Calu3 (cell line): Measurements from ENCODE around the gene METTL9. TPM values are rescaled to one million over a fixed set of nuclear protein-coding genes. Genes with fewer than 3 reads are reported as not detected.

Experiments
- BruUV-seq: library from RNA; stranded (reverse); fragments of 400-500 nt; replicated peaks from 2 replicates; lab custom pipeline; 2021; lab: Mats Ljungman, UMichigan
- CTCF ChIA-PET: fragments of 300-600 bp; sonication (Branson Sonifier 250); formaldehyde crosslinking; loops from one replicate; lab custom pipeline; 2022; ENCODE audit warnings: antibody characterized with exemption; lab: Charles Lee
- DNase-seq: peaks from one replicate; pipeline ENCODE4 v3.0.0; 2022
- H3K27ac Mint-ChIP-seq: one replicate; pipeline ENCODE4 v1.8.0; 2022; ENCODE audit warnings: mixed read lengths; ENCODE audit not compliant: unreplicated experiment
- H3K27me3 Mint-ChIP-seq: one replicate; pipeline ENCODE4 v1.8.0; 2022; ENCODE audit warnings: mixed read lengths; ENCODE audit not compliant: unreplicated experiment
- H3K36me3 Mint-ChIP-seq: one replicate; pipeline ENCODE4 v1.8.0; 2022; ENCODE audit warnings: mild to moderate bottlenecking, moderate library complexity, mixed read lengths; ENCODE audit not compliant: insufficient read depth, unreplicated experiment
- H3K4me1 Mint-ChIP-seq: one replicate; pipeline ENCODE4 v1.8.0; 2022; ENCODE audit warnings: mild to moderate bottlenecking, low read depth, mixed read lengths; ENCODE audit not compliant: unreplicated experiment
- H3K4me3 Mint-ChIP-seq: one replicate; pipeline ENCODE4 v1.8.0; 2022; ENCODE audit warnings: mild to moderate bottlenecking, low read depth, moderate library complexity, mixed read lengths; ENCODE audit not compliant: unreplicated experiment
- H3K9me3 Mint-ChIP-seq: one replicate; pipeline ENCODE4 v1.8.0; 2022; ENCODE audit warnings: low read depth, mixed read lengths; ENCODE audit not compliant: unreplicated experiment
- intact Hi-C: fragments of 100-400 bp; cut with micrococcal nuclease; formaldehyde crosslinking; loops from one replicate; pipeline ENCODE4 v1.10.0; 2022; ENCODE audit not compliant: unreplicated experiment
- total RNA-seq: library from RNA; stranded (reverse); gene quantifications from 2 replicates; pipeline ENCODE4 v1.2.3, GENCODE V29; 2022
- TF ChIP-seq, protein P1 (sequence below): fragments of 200-600 bp; IDR thresholded peaks from one replicate; pipeline ENCODE4 v1.8.0; 2022; ENCODE audit warnings: antibody characterized with exemption; ENCODE audit not compliant: unreplicated experiment

Gene METTL9
- total RNA-seq, 1 experiment from 2014 or later: 109 TPM

DNA sequence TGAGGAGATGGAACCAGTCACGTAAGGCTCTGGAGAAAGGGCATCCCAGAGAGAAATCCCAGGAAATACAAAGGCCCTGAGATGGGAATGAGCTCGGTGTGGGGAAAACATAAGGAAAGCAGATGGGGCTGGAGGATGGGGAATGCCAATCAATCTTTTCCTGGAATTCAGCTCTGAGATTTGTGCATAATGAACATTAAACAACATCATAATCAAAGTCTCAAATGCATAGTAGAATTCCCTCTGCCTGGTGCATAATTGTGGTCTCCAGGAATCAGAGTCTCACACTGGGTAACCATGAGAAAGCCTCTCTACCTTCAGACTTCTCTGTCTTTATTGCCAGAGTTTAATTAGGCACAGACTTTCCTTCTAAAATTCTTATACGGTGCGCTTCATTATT lies 95.2 kb downstream of the METTL9 start:
- Mint-ChIP-seq H3K9me3 (no peaks in the 10 kb centered on the region), H3K36me3 (no peaks in the 10 kb centered on the region), H3K27me3 (peaks cover 24% of the 10 kb centered on the region), H3K4me3 (no peak overlapping the region), H3K27ac (no peak overlapping the region), H3K4me1 (no peaks in the 10 kb centered on the region)
- TF ChIP-seq, protein P1, sequence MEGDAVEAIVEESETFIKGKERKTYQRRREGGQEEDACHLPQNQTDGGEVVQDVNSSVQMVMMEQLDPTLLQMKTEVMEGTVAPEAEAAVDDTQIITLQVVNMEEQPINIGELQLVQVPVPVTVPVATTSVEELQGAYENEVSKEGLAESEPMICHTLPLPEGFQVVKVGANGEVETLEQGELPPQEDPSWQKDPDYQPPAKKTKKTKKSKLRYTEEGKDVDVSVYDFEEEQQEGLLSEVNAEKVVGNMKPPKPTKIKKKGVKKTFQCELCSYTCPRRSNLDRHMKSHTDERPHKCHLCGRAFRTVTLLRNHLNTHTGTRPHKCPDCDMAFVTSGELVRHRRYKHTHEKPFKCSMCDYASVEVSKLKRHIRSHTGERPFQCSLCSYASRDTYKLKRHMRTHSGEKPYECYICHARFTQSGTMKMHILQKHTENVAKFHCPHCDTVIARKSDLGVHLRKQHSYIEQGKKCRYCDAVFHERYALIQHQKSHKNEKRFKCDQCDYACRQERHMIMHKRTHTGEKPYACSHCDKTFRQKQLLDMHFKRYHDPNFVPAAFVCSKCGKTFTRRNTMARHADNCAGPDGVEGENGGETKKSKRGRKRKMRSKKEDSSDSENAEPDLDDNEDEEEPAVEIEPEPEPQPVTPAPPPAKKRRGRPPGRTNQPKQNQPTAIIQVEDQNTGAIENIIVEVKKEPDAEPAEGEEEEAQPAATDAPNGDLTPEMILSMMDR: no peak
- BruUV-seq: no TSS peak
- CTCF ChIA-PET: no interaction called here
- no peak for DNase-seq
- intact Hi-C loops: no loop called here

DNA sequence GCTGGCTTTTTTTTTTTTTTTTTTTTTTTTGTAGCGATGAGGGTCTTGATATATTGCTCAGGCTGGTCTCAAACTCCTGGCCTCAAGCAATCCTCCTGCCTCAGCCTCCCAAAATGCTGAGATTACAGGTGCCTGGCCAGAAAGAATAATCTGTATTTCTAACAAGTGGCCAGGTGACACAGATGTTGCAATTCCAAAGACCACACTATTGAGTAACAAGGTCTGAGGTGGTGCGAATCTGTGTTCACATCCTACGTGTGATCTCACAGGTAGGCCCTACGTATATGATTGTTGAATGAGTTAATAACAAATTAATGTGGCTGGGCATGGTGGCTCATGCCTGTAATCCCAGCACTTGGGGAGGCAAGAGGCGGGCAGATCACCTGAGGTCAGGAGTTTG lies 97.7 kb downstream of the METTL9 start:
- H3K4me1 Mint-ChIP-seq: no peaks in the 10 kb centered on the region
- H3K4me3 Mint-ChIP-seq: no peak overlapping the region
- DNase-seq: no peak
- no peaks in the 10 kb centered on the region for H3K9me3 Mint-ChIP-seq
- CTCF ChIA-PET: no interaction called here
- no peaks in the 10 kb centered on the region for H3K36me3 Mint-ChIP-seq
- intact Hi-C loops: no loop called here
- H3K27ac Mint-ChIP-seq: no peak overlapping the region
- TF ChIP-seq, protein P1: no peak
- H3K27me3 Mint-ChIP-seq: peaks cover 9% of the 10 kb centered on the region
- BruUV-seq: no TSS peak

DNA sequence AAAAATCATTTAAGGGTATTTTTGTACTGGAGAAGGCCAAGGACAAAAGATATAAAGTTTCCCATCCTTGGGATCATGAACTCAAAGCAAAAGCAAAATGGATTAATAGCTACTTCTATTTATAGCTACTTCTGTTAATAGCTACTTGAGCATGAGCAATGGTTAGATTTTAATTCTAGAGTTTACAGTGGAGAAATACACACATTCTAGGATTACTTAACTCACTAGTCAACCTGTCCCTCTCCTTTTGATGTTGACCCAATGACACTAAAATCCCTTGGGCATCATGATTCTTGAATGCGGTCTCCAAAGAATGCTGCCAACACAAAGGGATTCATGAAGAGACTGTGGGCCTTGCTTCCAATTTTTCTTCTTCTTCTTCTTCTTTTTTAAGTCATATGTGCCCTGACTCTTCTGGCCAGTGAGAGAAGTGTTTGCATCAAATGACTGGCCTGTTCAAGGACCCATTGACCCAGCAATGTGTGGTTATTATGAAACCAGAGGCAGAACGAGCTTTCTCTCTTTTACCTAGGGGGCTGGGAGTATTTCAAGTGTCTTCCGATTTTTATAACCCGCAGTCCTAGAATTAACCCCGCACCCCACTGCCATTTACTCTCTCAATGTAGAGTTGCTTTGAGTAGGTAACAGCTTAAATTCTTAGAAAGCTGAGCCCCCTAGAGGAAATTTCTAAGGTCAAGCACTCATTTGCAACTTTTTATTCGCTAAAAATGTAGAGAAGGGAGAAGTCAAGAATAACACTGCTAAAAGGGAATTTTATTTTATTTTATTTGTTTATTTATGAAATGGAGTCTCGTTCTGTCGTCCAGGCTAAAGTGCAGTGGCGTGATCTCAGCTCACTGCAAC lies 99.0 kb downstream of the METTL9 start:
- CTCF ChIA-PET: no interaction called here
- TF ChIP-seq, protein P1: no peak
- no TSS peak for BruUV-seq
- no peak for DNase-seq
- intact Hi-C loops: no loop called here
- no peaks in the 10 kb centered on the region for H3K36me3 Mint-ChIP-seq
- no peak overlapping the region for H3K4me3 Mint-ChIP-seq
- H3K4me1 Mint-ChIP-seq: peaks cover 1% of the 10 kb centered on the region
- H3K9me3 Mint-ChIP-seq: no peaks in the 10 kb centered on the region
- no peak overlapping the region for H3K27ac Mint-ChIP-seq
- peaks cover 9% of the 10 kb centered on the region for H3K27me3 Mint-ChIP-seq

DNA sequence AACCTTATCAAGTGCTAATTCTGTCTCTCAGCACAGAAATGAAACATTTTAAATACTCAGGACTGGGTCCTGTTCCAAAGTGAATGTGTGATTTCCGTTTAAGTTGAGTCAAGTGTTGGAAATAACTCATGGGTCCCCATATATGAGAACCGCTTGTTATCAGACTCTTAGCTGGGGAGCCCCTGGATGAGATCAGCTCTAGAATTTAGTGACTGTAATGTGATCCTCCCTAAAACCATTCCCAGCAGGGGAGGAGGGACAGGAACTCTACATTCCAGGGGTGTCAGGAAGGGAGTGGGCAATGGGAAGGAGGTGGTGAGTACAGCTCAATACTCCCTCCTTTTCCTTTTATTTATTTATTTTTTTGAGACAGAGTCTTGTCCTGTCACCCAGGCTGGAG lies 101.9 kb downstream of the METTL9 start:
- H3K27me3 Mint-ChIP-seq: peaks cover 8% of the 10 kb centered on the region
- no peak for DNase-seq
- no TSS peak for BruUV-seq
- no peaks in the 10 kb centered on the region for H3K36me3 Mint-ChIP-seq
- no peak overlapping the region for H3K4me3 Mint-ChIP-seq
- CTCF ChIA-PET: no interaction called here
- intact Hi-C loops: no loop called here
- H3K9me3 Mint-ChIP-seq: no peaks in the 10 kb centered on the region
- peaks cover 9% of the 10 kb centered on the region for H3K4me1 Mint-ChIP-seq
- H3K27ac Mint-ChIP-seq: no peak overlapping the region
- TF ChIP-seq, protein P1: no peak
